HG02943 (cell line): ENCODE measurements around the gene GNPDA2.
A peak's percentile ranks its signal among the peaks of the same experiment; 100 is the strongest.

Experiments used
- ATAC-seq: cut with Tn5 transposase; IDR thresholded peaks from one replicate; pipeline ENCODE4 v1.9.1; 2021; ENCODE audit warnings: mild to moderate bottlenecking, low read depth, moderate library complexity; ENCODE audit not compliant: unreplicated experiment

Gene GNPDA2

DNA sequence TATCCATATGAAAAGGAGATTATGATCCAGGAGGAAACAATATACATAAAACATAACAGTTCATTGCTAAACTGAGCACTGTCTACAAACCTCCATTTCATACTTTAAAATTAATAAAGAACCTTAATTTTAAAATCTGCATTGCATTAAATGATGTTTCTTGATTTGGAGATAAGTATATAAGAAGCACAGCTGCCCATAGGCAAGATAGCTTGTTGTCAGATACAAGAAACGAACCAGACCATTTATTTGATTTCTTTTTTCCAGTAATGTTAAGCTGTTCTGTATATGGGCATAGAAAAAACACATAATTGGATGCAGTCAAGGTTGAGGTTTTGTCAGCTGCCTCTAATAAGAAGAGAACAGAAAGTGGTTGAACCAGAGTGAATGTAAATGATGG lies 41.7 kb downstream of the GNPDA2 start:
- ATAC-seq, result no peak

DNA sequence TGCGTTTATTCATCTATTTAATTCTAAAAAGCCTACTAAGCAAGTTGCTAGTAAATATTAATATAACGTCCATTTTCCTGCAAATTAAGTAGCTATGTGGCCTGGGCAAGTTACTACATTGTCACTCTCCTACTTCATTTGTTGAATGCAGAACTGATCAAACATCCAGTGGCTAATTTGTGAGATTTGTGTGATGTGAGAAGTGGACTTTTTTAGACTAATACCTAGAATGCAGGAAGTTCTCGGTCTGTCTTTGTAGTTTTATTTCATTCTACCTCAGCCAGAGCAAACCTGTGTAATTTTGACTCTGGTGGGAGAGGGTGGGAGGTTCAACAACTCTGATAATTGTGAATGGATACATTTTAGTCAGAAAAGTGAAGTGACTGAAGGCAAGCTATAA lies 47.3 kb downstream of the GNPDA2 start:
- peak; percentile 1 for ATAC-seq

DNA sequence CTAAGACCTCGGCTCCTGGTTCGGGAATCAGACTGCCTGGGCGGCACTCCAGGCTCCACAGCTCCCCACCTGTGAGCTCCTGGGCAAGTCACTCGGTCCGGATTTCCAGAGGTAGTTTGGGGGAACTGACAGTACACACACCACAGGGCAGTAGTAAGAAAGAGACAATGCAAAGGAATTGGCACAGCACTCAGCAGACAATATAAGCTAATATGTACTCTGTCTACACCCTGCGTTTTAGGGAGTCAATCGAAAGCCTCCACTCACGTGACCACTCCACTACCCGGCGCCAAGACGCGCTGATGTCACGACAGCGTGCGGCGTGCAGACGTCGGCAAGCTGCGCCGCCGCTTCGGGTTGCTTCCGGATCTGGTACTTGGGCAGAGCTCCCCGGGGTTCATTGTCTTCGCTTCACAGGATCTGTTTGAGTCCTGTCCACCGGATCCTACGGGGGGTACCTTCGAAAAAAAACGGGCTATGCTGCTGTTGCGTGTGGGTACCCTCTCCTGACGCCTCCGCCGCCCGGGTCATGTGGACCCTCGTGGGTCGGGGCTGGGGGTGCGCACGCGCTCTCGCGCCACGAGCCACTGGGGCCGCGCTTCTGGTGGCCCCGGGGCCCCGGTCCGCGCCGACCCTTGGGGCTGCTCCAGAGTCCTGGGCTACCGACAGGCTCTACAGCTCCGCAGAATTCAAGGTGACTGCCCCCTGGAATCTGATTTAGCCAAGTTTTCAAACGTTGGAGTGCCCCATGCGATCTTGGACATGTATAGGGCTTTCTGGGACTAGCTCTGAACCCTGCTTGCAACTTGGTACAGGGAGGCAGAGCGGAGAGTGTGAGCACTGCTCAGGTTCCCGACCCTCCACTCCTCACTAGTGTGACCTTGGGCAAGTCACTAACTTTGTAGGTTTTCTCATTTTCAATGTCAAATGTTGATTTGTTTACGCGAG lies 48.0 kb downstream of the GNPDA2 start, which contains the start of gene GUF1:
GUF1 (plus strand) TSS at position 327 of the 948 bp plus-strand sequence; CDS start at position 530, 203 bp downstream.
- peak; percentile 97 for ATAC-seq

DNA sequence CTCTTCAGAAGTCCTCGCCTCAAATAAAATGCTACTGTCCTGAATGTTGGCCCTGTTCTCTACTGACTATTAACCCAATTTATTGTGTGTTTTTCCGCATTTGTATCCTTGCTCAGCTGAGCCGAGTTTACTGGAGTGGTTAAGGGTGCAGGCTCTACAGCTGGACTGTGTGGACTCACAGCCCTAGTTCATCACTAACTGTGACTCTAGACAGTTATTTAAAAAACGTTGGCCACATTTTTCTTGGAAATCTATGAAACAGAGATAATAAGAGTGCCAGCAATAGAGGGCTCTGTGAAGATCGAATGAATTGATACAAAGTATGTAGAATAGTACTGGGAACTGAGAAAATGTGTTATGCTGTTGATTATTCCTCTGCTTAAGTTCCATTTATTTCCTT lies 51.0 kb downstream of the GNPDA2 start:
- ATAC-seq, result no peak

DNA sequence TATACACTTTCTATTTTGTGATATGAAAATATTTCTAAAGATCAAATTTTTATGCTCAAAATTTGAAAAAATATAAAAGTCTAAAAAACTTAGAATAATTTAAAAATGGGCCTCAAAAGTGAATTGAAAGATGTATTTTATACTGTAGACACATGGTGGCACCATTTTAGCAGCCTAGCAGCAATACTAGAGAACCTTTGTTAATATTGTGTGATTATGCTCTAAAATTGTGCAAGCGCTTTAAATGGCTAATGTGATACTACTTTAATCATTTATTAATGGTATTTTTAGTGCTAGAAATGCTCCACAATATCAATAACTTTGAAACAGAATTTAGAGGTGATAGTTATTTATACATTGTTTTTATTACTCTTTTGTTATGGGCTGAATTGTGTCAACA lies 51.9 kb downstream of the GNPDA2 start:
- no peak for ATAC-seq

DNA sequence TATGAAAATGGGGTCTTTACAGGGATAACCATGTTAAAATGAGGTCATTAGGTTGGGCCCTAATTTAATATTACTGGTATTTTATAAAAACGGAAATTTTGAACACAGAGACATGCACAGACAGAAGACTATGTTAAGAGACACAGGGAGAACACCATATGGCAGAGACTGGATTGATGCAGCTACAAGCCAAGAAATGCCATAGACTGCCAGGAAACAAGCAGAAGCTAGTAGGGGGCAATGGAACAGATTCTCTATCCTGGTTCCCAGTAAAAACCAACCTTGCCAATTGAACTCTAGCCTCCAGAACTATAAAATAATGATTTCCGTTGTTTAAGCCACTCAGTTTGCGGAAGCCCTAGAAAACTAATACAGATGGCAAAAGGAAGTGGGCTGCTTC lies 54.7 kb downstream of the GNPDA2 start:
- no peak for ATAC-seq

DNA sequence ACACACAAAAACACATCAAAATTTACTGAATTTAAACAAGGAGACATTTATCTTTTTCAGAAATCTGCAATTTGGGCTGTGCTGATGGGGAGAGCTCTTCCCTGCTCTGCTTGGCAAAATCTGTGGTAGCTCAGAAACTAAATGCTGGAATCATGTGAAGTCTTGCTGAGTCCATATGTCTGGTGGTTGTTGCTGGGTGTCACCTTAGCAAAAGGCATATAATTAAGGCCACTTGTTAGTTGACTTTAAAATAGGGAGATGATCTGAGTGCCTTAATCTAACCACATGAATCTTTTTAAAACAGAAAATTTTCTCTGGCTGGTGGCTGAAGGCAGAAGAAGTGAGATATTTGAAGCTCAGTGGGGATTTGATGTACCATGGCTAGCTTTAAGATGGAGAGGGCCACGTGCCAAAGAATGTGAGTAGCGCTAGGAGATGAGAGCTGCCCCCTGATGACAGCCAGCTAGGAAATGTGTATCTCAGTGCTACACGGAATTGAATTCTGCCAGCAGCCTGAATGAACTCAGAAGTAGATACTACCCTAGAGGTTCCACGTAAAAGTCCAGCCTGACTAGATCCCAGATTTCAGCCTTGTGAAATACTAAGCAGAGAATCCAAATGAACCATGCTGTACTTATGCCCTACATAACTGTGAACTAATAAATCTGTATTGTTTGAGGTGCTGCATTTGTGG lies 55.7 kb downstream of the GNPDA2 start:
- no peak for ATAC-seq

DNA sequence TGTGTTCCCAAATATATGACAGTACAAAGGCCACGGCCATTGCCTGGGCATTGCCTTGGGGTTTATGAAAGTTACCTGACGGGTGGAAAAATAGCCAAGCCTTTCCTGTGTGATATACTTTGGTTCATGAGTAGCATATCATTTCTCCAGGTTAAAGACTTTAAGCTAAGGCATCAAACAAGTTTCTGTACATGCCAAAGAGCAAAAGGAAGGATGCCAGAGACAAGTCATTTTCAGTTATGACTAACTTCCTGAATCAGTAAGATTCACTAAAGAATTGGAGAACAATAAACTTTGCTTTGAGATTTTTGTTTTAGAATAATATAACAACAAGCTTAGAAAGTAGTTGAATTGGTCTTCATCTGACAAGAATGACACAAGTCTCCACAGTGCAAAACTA lies 57.8 kb downstream of the GNPDA2 start:
- ATAC-seq, result no peak

DNA sequence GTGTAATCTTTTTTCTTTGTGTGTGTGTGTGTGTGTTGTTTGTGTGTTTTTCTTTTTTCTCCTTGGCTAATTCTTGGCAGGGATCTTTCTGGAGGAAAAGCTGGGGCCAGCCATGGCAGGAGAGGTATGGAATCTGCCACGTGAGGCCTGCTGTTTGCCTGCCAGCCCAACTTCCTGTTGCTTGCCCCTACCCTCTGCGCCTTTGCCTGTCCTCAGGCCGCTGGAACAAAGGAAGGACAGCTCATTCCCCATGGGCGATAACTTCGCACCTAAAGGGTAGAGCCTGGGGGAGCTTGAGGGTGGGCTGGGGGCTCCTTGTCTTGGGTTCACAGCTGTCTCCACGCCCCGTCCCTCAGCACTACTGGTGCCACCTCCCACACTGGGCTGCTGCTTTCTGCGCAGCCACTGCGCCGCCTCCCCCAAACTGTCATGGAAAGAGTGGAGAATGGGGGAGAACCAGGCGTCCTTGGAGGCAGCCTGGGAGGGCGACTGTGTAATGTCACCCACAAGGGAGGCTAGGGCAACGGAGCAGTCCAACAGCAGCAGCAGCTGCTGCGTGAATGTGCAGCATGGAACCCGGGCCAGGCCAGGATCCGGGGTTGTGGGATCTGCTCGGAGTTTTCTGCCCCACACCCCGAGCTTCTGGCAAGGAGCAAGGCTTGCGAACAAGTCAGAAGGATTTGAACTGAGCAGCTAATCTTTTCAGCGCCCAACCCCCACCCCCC lies 62.7 kb downstream of the GNPDA2 start:
- no peak for ATAC-seq

DNA sequence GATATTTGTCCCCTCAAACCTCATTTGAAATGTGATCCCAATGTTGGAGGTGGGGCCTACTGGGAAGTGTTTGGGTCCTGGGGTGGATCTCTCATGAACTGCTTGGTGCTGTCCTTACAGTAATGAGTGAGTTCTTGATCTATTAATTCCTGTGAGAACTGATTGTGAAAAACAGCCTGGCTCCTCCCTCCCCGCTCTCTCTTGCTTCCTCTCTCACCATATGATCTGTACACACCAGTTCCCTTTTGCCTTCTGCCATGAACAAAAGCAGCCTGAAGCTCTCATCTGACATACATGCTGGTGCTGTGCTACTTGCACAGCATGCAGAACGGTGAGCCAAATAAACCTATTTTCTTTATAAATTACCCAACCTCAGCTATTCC lies 63.7 kb downstream of the GNPDA2 start:
- ATAC-seq, result no peak

DNA sequence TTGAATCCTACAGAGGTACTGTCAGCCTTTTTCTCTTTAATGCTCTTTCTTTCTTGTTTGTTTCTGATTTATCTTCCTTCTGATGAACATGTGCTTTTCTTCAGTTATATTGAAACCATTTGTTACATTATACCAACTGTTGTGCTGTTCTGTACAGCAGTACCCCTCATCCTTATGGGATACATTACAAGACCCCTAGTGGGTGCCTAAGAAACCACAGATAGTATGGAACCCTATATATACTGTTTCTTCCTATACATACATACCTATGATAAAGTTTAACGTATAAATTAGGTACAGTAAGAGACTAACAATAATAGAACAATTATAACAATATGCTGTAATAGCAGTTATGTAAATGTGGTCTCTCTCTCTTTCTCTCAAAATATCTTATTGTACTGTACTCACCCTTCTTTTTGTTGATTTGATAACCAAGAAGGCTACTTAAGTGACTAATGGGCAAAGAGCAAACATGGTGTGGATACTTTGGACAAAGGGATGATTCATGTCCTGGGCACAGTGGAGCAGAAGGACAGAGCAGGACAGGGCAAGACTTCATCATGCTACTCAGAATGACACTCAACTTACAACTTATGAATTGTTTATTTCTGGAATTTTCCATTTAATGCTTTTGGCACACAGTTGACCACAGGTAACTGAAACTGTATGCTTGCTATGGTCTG lies 64.3 kb downstream of the GNPDA2 start:
- ATAC-seq, result no peak

DNA sequence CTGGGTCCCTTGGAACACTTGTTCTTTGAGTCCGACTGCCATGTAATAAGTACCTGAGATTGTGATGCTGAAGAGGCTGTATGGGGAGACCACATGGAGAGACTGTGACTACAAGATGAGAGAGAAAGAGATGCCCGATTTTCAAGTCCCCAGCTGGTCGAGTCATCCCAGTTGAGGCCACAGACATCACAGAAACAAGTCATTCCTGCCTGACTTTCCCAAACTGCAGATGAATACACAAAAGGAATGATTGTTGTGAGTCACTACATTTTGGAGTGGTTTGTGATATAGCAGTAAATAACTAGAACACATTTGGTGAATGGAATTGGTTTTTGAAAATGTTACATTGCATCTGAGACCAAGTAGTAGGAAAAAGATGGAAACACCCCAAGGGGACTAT lies 66.0 kb downstream of the GNPDA2 start:
- no peak for ATAC-seq

DNA sequence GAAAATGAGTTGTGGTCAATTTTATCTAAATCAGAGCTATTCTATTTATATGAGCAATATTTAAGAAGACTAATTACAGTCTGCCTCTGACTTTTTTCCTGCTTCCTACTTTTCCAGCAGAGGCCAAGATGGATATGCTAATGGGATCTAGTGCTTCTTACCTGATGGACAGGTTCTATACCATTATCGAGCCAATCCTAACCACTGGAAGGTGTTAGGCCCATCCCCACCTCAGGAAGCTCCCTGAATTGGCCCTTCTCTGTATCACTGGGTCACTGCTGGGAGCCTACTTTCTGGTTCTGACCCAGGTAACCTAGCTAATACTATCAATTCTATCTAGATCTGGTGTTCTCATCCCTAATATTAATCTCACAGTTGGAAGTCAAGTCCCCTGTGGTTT lies 74.4 kb downstream of the GNPDA2 start:
- no peak for ATAC-seq
